MM.1S (cell line): ENCODE measurements around the gene LDLRAD4.

Experiments
- EZH2 ChIP-seq: fragments of 300-600 bp; sonication (generic); optimal IDR thresholded peaks from 2 replicates; pipeline ENCODE3; 2017; ENCODE audit warnings: low read depth, mild to moderate bottlenecking, antibody characterized with exemption, low read length, mixed read lengths
- EZH2phosphoT487 ChIP-seq: fragments of 300-600 bp; sonication (generic); IDR thresholded peaks from 2 replicates; pipeline ENCODE4 v1.6.1; 2018; ENCODE audit warnings: antibody characterized with exemption, low read length
- TF ChIP-seq, protein P1 (sequence below): fragments of 300-600 bp; sonication (generic); IDR thresholded peaks from 2 replicates; pipeline ENCODE4 v1.5.1; 2016; ENCODE audit warnings: antibody characterized with exemption, low read length, mixed read lengths

- TF ChIP-seq EZH2 (no peak), EZH2phosphoT487 (no peak)
- TF ChIP-seq, protein P1, sequence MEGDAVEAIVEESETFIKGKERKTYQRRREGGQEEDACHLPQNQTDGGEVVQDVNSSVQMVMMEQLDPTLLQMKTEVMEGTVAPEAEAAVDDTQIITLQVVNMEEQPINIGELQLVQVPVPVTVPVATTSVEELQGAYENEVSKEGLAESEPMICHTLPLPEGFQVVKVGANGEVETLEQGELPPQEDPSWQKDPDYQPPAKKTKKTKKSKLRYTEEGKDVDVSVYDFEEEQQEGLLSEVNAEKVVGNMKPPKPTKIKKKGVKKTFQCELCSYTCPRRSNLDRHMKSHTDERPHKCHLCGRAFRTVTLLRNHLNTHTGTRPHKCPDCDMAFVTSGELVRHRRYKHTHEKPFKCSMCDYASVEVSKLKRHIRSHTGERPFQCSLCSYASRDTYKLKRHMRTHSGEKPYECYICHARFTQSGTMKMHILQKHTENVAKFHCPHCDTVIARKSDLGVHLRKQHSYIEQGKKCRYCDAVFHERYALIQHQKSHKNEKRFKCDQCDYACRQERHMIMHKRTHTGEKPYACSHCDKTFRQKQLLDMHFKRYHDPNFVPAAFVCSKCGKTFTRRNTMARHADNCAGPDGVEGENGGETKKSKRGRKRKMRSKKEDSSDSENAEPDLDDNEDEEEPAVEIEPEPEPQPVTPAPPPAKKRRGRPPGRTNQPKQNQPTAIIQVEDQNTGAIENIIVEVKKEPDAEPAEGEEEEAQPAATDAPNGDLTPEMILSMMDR: no peak
These were observed 262.8 kb downstream of the LDLRAD4 start for GRCh38 chr18:13481331-13481730.
